Fibroblast of upper back skin (primary cell): ENCODE results near the gene SRRD.
"Not testable (repeated sequence)": the region's sequence is repeated elsewhere in the genome, so short reads cannot be mapped to it uniquely, and the experiment has no call there.

Experiments
- DNase-seq: peaks from one replicate; pipeline ENCODE4 v3.0.0-alpha.2; 2013

Gene SRRD

DNA sequence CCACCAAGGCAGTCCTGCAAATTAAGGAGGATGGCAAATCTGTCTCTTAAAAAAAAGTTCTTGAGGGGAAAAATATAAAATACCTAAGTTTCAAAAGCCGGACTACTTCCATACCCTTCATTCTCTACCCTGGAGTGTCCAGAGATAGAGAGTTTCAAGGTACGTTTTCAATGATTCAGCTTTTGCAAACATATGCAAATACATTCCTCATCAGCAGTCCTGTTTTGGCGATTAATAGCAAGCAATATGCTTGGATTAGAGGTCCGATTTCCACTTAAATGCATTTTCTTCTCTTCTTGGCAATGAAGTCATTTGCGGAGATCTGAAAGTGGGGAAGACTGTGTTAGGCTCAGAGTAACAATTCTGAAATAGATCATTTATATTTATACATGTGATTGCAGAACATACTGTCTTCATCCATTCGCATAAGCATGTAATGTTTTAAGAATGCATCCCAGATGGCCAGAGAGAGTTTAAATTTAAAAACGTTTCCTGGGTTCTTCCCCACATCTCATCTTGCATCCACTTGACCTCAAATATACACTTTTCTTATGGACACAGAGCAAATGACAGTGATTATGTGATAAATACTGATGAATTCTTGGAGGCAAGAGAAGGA, 42.4 kb downstream of the SRRD start:
- no peak for DNase-seq

DNA sequence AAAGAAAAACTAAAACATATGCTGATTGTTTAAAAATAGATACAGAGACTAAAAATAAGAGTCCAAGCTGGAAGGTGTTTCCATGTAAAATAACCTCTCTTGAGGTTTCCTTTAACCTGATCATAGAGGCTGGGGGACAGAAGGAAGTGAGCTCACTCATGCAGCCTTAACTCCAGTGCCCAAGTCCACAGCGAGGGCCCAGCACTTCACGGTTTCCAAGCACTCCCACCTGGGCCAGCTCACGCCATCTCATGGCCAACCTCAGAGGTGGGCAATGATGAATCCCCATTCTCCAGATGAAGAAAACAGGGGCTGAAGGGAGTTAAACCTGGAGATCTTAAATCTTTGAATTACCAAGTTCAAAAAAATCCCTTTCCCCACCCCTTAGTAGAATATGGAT, 43.5 kb downstream of the SRRD start:
- DNase-seq = no peak

DNA sequence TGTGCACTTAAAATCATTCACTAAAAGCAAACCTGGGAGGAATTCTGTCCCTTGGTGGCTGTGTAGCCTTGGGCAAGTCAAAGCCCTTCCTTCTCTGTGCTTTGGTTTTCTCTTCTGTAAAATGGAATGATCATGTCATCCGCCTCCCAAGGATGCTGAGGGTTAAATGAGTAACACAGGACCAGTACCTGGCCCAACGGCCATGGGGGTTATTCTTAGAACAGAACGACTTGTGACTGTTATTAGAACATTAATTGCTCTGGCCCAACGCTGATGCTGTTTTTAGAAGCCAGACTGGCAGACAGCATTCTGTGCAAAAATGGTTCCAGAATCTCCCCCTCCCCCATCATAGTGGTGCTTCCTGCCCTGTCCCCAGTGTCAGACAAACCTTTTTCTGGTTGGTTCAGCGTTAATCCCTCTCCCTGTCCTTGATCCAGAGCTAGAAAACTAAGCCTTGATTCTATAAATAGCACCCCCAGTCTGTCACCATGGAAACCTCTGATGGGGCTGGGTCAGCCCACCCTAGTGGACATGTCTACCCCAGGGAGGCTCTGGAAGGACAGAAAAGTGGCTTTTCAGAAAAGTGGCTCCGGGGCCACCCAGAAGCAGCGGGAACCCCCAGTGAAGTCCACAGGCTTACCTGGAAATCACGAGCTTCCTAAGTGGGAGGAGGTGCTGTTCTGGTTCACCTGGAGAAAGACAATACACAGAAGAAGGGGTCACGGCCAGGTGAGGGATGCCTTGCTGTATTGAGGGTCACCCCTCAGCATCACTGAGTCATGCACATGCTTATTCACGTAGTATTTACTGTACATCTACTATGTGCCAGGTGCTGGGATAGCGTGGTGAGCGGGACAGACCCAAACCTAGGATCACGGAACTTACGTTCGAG, 44.1 kb downstream of the SRRD start:
- DNase-seq = no peak

DNA sequence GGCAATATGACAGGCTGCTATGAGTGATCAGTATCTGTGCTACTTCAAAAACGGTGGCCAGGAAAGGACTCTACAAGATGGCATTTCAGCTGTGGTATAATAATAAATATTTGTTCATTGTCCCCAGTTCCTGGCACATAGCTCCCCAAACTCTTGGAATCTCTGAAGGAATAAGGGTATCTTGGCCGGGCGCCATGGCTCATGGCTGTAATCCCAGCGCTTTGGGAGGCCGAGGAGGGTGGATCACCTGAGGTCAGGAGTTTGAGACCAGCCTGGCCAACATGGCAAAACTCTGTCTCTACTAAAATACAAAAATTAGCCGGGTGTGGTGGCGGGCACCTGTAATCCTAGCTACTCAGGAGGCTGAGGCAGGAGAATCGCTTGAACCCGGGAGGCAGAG, 44.8 kb downstream of the SRRD start:
- DNase-seq = not testable (repeated sequence)

DNA sequence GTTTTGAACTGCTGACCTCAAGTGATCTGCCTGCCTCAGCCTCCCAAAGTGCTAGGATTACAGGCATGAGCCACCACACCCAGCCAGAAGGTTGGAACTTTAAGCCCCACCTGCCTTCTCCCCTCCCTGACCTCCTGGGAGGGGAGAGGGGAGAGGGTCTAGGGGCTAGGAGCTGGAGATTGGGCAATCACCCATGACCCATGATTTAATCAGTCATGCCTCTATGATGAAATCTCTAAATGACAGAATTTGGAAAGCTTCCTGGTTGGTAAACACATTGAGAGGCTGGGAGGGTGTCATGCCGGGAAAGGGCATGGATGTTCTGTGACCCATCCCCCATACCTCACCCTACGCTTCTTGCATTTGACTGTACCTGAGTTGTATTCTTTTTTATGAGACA, 45.7 kb downstream of the SRRD start:
- no peak for DNase-seq

DNA sequence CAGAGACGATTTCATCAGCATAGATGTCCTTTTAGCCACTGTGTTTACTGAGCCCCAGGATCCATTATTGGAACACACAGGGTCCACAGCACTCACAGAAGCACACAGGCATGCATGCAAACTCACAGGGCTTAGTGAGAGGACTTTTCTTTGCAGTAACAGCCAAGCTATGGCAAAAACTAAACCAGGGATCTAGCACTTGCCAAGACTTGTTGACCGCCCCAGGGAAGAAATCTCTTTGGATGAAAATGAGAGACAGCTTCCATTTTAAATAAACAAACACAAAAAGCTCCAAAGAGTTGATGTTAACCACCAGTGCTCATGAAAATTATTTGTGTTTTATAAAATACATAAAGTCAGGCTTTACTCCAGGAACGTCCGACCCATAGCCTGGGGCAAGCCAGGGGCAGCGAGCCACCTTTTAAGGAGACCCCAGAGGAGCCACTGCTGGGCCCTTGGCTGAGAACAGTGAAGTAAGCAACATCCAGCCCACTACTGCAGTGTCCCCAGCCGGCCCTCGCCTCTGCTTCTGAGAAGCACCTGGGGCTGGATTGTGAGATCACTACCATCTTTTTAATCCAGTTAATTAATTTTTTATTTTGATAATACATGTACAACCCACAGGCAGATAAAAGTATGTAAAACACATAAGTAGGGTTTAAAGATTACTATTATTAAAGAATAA, 50.6 kb downstream of the SRRD start:
- DNase-seq = no peak

DNA sequence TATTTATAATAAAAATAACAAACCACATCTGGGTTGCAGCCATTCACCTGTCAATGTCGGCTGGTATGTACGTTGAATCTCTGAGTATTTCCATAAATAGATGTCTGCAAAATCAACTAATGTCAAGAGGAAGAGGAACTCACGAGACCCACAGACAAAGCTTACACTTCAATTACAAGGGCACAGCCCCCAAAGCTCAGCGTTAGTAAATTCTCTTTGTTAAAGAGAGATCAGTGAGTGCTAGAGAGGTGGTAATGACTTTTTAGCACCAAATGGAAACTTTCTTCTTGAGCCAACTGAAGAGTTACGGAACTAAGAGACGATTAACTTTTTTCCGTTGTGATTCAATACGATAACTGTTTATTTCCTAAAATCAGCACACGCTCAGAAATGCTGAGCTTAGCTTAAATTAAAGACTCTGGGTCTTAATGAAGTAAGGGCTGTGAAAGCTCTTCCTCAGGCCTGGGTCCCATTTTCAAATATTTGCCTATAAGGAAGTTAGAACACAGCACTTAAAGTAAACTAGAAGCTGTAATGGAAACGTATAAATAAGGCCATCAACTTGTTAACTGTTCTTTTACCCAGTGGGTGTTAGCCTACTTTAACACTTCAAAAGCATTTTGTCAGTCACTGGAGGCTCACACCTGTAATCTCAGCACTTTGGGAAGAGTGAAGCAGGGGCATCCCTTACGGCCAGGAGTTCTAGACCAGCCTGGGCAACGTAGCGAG, 51.4 kb downstream of the SRRD start:
- no peak for DNase-seq

DNA sequence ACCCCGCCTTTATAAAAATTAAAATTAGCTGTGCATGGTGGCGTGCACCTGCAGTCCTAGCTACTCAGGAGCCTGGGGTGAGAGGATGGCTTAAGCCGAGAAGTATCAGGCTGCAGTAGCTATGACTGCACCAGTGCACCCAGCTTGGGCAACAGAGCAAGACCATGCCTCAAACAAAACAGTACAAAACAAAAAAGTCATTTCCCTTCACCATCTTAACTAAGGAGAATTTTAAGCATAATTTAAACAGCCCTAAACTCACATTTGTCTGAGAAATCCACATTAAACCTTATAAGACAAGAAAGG, 51.9 kb downstream of the SRRD start:
- no peak for DNase-seq

DNA sequence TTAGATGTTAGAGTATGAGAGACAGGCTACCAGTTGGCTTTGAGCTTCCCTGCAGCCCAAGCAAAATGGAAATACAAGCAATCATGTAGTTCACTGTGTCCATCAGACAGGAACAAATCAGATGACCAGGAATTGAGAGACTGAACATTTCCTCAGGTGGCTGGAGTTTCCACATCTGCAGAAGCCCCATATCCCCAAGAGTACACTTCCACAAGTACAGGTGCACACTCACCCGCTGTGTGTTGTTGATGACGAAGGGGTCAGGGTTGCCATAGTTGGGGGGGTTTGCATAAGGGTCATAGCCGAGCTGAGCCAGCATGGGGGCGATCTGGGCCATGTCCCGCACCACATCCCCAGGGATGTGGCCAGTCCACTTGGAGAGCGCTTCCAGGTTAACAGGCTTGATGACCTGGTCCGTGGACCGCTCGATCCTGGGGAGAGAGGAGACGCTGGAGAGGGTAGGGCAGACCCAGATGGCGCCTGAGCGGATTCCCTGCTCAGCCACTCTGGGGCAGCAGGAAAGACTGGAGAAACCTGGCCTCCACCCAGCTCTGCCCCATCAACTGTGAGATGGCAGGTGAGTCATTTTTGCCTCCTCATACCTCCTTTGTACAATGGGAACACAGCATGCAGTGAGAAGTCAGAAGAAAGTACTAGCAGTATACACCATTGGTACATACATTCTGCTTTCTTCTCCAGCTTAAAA, 52.5 kb downstream of the SRRD start:
- DNase-seq = no peak

DNA sequence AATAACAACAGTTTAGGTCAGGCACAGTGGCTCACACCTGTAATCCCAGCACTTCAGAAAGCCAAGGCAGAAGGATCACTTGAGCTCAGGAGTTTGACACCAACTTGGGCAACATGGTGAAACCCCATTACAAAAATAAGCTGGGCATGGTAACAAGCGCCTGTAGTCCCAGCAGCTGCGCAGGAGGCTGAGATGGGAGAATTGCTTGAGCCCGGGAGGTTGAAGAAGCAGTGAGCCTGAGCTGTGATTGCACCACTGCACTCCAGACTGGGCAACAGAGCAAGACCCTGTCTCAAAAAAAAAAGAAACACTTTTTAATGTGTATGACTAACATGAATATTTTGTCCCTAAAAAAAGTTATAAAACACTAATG, 53.1 kb downstream of the SRRD start:
- DNase-seq = no peak

DNA sequence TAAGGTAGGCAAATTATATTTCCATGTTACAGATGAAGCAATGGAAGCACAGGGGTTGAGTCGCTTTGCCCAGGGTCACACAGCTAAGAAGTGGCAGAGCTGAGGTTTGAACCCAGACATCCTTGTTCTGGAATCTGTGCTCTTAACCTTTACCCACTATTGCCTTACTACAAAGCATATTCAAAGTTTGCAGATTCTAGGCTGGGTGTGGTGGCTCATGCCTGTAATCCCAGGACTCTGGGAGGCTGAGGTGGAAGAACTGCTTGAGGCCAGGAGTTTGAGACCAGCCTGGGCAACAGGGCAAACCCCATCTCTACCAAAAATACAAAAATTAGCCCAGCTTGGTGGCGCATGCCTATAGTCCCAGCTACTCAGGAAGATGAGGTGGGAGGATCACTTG, 56.4 kb downstream of the SRRD start:
- no peak for DNase-seq

DNA sequence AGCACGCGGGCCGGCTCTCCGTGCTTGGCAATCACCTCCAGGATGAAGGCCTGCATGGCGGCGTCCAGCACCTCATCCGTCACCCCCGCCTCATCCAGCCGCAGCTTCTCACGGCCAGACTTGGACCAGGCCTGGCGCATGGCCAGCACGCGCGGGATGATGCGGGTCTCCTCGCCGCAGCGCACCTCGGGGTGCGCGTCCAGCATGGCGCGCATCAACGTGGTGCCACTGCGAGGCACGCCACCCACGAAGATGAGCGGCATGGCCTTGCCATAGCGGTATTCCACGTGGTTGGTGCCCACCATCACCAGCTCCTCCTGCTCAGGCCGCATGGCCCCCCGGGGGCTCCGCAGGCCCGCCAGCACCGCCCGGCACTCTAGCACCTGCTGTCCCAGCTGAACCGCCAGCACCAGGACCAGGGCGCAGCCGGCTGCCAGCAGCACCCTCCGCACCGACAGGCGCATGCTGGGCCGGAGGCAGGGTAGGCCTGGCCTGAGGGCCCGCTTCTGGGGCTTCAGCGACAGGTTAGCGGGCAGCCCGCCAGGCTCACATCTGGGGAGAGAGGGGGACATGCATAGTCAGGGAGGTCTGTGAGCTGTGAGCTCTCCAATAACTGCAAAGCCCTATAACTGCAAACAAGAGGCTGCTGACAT, 57.6 kb downstream of the SRRD start:
- no peak for DNase-seq

DNA sequence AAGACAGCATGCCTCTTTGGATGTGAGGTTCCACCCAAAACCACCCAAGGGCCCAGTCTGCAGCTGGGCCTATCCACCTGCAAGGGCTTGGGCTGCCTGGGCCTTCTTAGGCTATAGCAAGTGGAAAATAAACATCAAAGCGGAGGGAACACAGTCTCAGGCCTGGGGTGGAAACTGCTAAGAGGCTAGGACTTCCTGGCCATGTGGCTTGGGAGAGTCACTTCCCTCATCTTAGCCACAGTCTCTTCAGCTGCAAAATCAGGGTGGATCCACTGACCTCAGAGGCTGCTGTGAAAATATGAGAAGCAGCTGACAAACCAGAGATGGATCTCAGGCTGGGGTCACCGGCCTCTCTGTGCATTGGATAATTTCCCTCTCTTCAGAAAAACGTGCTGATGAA, 59.2 kb downstream of the SRRD start:
- no peak for DNase-seq
